D721Med (cell line): ENCODE data around the gene STAB2.

ENCODE experiments used
- DNase-seq: peaks from one replicate; pipeline ENCODE4 v3.0.0; 2011; ENCODE audit warnings: low spot score; ENCODE audit not compliant: insufficient read length
- FAIRE-seq: peaks from 2 replicates; lab custom pipeline; 2011; peaks lifted over from hg19 to GRCh38; lab: Jason Lieb, UNC
- CTCF ChIP-seq: IDR thresholded peaks from 2 replicates; pipeline ENCODE4 v1.5.1; 2012; ENCODE audit warnings: mild to moderate bottlenecking, control low read depth; ENCODE audit not compliant: insufficient read depth; ENCODE audit errors: missing control alignments

STAB2 gene

DNA sequence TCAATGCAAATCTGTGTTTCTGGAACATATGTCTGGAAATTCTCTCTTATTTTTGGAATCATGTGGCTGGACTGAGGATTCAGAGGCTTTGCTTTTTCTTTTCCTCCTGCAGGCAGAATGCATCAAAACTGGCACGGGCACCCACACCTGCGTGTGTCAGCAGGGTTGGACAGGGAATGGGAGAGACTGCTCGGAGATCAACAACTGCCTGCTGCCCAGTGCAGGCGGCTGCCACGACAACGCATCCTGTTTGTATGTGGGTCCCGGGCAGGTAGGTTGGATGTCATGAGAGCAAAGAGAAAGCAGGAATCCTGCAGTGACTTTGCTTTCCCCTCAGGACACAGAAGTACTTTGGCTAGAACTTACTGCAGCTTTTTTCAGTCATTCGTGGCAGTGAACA is 90.3 kb downstream of the STAB2 start:
- TF ChIP-seq CTCF = no peak
- DNase-seq = no peak
- FAIRE-seq = no peak

GRCh38 chr12:103677905-103678304 is 90.8 kb downstream of the STAB2 start:
- DNase-seq (no peak), FAIRE-seq (no peak)
- no peak for TF ChIP-seq CTCF

DNA sequence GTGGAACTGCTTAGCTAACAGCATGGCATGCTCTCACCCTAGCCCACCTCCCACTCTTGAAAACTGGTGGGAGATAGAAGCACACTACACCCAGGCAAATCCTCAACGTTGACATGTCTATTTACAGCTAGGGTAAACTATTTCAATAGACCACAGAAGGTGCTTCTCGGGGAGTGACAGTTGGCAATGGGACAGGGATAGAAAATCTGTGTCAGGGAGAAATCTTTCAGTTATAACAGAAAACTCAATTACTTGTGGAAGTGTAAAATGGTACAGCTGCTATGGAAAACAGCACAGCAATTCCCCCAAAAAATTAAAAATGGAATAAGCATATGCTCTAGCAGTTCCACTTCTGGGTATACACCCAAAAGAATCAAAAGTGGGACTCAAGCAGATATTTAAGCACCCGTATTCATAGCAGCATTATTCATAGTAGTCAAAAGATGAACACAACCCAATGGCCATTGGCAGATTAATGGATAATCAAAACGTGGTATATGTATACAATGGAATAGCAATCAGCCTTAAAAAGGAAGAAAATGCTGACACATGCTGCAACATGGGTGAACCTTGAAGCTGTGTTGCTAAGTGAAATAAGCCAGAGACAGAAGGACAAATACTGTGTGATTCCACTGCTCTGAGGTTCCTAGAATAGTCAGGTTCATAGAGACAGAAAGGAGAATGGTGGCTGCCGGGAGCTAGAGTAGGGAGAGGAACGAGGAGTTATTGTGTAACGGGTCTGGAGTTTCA is 92.5 kb downstream of the STAB2 start:
- DNase-seq = no peak
- TF ChIP-seq CTCF = no peak
- FAIRE-seq = no peak

DNA sequence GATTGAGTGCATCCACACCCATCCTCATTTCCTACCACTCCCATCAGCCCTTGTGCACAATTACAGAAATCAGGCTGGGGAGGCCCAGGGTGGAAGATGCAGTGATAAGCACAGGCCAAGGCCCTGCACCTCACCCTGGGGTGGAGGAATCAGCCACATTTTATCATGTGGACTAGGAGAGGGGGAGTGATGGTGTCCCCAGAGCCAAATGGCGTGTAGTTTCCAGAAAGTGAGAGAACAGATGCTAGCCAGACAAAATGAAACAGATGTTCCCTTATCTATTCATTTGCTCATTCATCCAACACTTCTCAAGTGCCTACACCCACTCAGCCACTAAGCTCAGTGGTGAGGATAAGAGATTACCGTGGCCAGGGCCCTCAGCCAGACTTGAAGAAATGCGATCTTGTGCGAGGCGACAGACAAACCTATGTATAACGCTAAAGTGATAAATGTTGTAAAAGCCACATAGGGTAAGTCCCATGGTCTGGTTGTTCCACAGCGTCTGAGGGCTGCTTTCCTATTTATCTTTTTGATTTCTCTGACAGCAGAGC is 93.6 kb downstream of the STAB2 start:
- FAIRE-seq = no peak
- TF ChIP-seq CTCF = no peak

DNA sequence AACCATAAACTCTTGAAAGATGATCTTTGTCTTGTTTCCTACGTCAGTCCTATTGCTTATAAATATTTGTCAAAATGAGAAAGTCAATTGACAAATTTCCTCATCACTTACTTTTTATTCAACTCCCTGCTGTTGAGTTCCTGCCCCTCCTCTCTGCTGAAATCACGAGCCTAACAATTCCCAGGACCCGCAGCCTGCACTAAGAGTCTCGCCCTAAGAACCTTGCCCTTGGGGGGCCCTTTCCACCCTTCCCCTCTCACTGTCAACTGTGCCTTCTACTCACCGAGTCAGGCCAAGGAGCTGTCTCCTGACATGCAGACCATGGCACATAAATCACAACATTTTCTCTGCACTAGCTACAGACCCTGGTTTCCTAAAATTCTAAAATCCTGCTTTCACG is 99.0 kb downstream of the STAB2 start:
- no peak for DNase-seq
- no peak for FAIRE-seq
- TF ChIP-seq CTCF = no peak

More for the DNA sequence above, 93.6 kb downstream of the STAB2 start:
- no peak for DNase-seq

DNA sequence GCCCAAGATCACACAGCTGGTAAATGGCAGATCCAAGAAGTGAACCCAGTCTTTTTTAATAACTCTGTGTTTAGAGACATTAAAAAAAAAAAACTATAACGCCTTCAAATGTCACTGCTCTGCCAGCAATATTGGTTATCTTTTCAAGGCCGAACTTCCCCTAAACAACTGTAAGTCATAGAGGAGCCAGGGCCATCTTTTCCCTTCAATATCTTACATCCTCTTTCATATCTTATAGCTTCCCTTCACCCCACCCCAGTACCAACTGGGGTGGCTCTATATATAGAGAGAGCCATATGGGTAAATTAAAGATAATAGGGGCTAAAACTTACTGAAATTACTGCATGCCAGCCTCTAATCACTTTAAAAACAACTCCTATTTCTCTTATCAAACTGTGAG is 100.2 kb downstream of the STAB2 start:
- TF ChIP-seq CTCF = no peak
- no peak for DNase-seq
- no peak for FAIRE-seq
